Liver (tissue), 3 donors: ENCODE data around the gene CDC42BPA.

Experiments
- GABPA ChIP-seq, 2 donors: IDR thresholded peaks in 1 of 2; conservative IDR thresholded peaks in 1 of 2; 2 replicates each; pipeline ENCODE4 v1.6.1; 2016; ENCODE audit warnings: antibody characterized with exemption in 2 of 2, mild to moderate bottlenecking in 1 of 2, moderate library complexity in 1 of 2
- HNF4G ChIP-seq: IDR thresholded peaks from 2 replicates; pipeline ENCODE4 v1.6.1; 2016; ENCODE audit warnings: antibody characterized with exemption
- JUND ChIP-seq, 2 donors: IDR thresholded peaks; 2 replicates each; pipeline ENCODE4 v1.6.1; 2016; ENCODE audit warnings: antibody characterized with exemption in 2 of 2
- RAD21 ChIP-seq, 2 donors: IDR thresholded peaks; 2 replicates each; pipeline ENCODE4 v1.6.1; 2016; ENCODE audit warnings: antibody characterized with exemption in 2 of 2, mild to moderate bottlenecking in 2 of 2
- RXRA ChIP-seq, 2 donors: IDR thresholded peaks; 2 replicates each; pipeline ENCODE4 v1.6.1; 2017 to 2018; ENCODE audit warnings: antibody characterized with exemption in 2 of 2, mild to moderate bottlenecking in 1 of 2
- TAF1 ChIP-seq: conservative IDR thresholded peaks from 2 replicates; pipeline ENCODE4 v1.6.1; 2016; ENCODE audit warnings: antibody characterized with exemption, mild to moderate bottlenecking
- YY1 ChIP-seq: IDR thresholded peaks from 2 replicates; pipeline ENCODE4 v1.6.1; 2016; ENCODE audit warnings: antibody characterized with exemption, mild to moderate bottlenecking
- TF ChIP-seq, protein P1 (sequence below): fragments of 150-350 bp; IDR thresholded peaks from 2 replicates; pipeline ENCODE4 v1.5.1; 2017; ENCODE audit warnings: improper control_type of control experiment, low read depth, low read length; ENCODE audit not compliant: missing input control
- TF ChIP-seq, protein P2 (sequence below): IDR thresholded peaks from 2 replicates; pipeline ENCODE4 v1.6.1; 2016; ENCODE audit warnings: antibody characterized with exemption, mild to moderate bottlenecking
- TF ChIP-seq, protein P3 (sequence below): IDR thresholded peaks from 2 replicates; pipeline ENCODE4 v1.6.1; 2016; ENCODE audit warnings: antibody characterized with exemption
- TF ChIP-seq, protein P4 (sequence below): IDR thresholded peaks from 2 replicates; pipeline ENCODE4 v1.6.1; 2016; ENCODE audit warnings: antibody characterized with exemption
- donor health status: healthy.
- donor health status: healthy.

DNA sequence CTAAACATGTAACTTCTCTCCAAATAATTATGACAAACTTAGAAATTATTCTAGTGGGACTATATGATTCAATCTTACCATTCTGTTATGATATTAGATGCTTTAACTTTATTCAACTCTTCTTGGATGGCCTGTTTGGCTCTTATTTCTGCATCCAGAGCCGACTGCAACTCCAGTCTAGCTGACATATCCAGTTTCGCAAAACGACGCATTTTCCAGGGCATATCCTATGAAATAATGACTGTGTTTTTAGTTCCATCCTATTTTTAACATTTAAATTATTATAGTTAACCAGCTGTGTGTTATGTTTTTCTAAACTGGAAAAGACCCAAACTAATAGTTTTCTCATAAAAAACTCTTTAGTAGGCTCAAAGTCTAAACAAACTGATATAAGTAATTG lies 244.5 kb downstream of the CDC42BPA start:
- TF ChIP-seq, protein P1, sequence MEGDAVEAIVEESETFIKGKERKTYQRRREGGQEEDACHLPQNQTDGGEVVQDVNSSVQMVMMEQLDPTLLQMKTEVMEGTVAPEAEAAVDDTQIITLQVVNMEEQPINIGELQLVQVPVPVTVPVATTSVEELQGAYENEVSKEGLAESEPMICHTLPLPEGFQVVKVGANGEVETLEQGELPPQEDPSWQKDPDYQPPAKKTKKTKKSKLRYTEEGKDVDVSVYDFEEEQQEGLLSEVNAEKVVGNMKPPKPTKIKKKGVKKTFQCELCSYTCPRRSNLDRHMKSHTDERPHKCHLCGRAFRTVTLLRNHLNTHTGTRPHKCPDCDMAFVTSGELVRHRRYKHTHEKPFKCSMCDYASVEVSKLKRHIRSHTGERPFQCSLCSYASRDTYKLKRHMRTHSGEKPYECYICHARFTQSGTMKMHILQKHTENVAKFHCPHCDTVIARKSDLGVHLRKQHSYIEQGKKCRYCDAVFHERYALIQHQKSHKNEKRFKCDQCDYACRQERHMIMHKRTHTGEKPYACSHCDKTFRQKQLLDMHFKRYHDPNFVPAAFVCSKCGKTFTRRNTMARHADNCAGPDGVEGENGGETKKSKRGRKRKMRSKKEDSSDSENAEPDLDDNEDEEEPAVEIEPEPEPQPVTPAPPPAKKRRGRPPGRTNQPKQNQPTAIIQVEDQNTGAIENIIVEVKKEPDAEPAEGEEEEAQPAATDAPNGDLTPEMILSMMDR = no peak
- TF ChIP-seq RAD21 (IDR thresholded peaks at IDR 0.05) (no peak), HNF4G (no peak), JUND (IDR thresholded peaks at IDR 0.05) (no peak), GABPA (IDR thresholded peaks at IDR 0.05 in 1 of 2, conservative IDR thresholded peaks at IDR 0.05 in 1 of 2) (no peak), TAF1 (no peak), YY1 (no peak), RXRA (IDR thresholded peaks at IDR 0.05) (no peak)
- TF ChIP-seq, protein P2, sequence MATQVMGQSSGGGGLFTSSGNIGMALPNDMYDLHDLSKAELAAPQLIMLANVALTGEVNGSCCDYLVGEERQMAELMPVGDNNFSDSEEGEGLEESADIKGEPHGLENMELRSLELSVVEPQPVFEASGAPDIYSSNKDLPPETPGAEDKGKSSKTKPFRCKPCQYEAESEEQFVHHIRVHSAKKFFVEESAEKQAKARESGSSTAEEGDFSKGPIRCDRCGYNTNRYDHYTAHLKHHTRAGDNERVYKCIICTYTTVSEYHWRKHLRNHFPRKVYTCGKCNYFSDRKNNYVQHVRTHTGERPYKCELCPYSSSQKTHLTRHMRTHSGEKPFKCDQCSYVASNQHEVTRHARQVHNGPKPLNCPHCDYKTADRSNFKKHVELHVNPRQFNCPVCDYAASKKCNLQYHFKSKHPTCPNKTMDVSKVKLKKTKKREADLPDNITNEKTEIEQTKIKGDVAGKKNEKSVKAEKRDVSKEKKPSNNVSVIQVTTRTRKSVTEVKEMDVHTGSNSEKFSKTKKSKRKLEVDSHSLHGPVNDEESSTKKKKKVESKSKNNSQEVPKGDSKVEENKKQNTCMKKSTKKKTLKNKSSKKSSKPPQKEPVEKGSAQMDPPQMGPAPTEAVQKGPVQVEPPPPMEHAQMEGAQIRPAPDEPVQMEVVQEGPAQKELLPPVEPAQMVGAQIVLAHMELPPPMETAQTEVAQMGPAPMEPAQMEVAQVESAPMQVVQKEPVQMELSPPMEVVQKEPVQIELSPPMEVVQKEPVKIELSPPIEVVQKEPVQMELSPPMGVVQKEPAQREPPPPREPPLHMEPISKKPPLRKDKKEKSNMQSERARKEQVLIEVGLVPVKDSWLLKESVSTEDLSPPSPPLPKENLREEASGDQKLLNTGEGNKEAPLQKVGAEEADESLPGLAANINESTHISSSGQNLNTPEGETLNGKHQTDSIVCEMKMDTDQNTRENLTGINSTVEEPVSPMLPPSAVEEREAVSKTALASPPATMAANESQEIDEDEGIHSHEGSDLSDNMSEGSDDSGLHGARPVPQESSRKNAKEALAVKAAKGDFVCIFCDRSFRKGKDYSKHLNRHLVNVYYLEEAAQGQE = no peak
- TF ChIP-seq, protein P3, sequence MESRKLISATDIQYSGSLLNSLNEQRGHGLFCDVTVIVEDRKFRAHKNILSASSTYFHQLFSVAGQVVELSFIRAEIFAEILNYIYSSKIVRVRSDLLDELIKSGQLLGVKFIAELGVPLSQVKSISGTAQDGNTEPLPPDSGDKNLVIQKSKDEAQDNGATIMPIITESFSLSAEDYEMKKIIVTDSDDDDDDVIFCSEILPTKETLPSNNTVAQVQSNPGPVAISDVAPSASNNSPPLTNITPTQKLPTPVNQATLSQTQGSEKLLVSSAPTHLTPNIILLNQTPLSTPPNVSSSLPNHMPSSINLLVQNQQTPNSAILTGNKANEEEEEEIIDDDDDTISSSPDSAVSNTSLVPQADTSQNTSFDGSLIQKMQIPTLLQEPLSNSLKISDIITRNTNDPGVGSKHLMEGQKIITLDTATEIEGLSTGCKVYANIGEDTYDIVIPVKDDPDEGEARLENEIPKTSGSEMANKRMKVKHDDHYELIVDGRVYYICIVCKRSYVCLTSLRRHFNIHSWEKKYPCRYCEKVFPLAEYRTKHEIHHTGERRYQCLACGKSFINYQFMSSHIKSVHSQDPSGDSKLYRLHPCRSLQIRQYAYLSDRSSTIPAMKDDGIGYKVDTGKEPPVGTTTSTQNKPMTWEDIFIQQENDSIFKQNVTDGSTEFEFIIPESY = no peak
- TF ChIP-seq, protein P4, sequence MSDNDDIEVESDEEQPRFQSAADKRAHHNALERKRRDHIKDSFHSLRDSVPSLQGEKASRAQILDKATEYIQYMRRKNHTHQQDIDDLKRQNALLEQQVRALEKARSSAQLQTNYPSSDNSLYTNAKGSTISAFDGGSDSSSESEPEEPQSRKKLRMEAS = no peak
